Ovary (tissue), 9 donors: ENCODE measurements around the gene EHMT1. TPM values are rescaled to one million over a fixed set of nuclear protein-coding genes. Genes with fewer than 3 reads are reported as not detected.
"Not testable (repeated sequence)": the region's sequence is repeated elsewhere in the genome, so short reads cannot be mapped to it uniquely, and the experiment has no call there.

Source experiments
- DNase-seq, 5 donors: peaks; one replicate each; pipeline ENCODE4 v3.0.0-alpha.2; 2019 to 2020
- H3K27ac ChIP-seq, 2 donors: fragments of 200-600 bp; one replicate each; pipeline versions ENCODE4 v1.5.1 to v1.8.0; 2019 to 2022
- H3K27me3 ChIP-seq: fragments of 200-600 bp; one replicate; pipeline ENCODE4 v1.8.0; 2022
- H3K36me3 ChIP-seq: fragments of 200-600 bp; sonication (generic); one replicate; pipeline ENCODE4 v1.5.1; 2019
- H3K4me1 ChIP-seq: one replicate; pipeline ENCODE4 v1.8.1; 2013; ENCODE audit warnings: mild to moderate bottlenecking, moderate library complexity; ENCODE audit not compliant: insufficient read depth
- H3K4me3 ChIP-seq: fragments of 200-600 bp; sonication (generic); one replicate; pipeline ENCODE4 v1.5.1; 2017
- H3K9me3 ChIP-seq, 2 donors: fragments of 200-600 bp in 1 of 2; sonication (generic) in 1 of 2; one replicate each; pipeline versions ENCODE4 v1.5.1 to v1.8.1; 2013 to 2019; ENCODE audit warnings: mild to moderate bottlenecking in 1 of 2, moderate library complexity in 1 of 2
- EP300 ChIP-seq: sonication (generic); formaldehyde crosslinking; IDR thresholded peaks from one replicate; pipeline ENCODE4 v1.6.1; 2017; ENCODE audit warnings: antibody characterized with exemption
- POLR2A ChIP-seq: fragments of 450-650 bp; IDR thresholded peaks from one replicate; pipeline ENCODE4 v1.6.1; 2017; ENCODE audit warnings: antibody characterized with exemption, mild to moderate bottlenecking, moderate library complexity
- WGBS, 3 donors: extraction: QIAGEN DNeasy Blood & Tissue Kit in 1 of 3; methylation state at CpG; one replicate each; pipeline versions ENCODE4 v1.1.5 to v1.1.7; 2013 to 2017; 5-methylcytosine and 5-hydroxymethylcytosine counted together
- intact Hi-C, 4 donors: fragments of 100-400 bp; cut with DNase I; formaldehyde crosslinking; loops; one replicate each; pipeline versions ENCODE4 v1.11.0 to v1.15.1; 2022 to 2023
- polyA plus RNA-seq, 2 donors: library from polyadenylated mRNA; stranded (reverse); fragments of 200-250 nt in 1 of 2; fragments of 350-450 nt in 1 of 2; fragmentation: Illumina TruSeq in 1 of 2; extraction: RNeasy Lipid Tissue Mini Kit (QIAGEN cat#74804) in 1 of 2; gene quantifications; one replicate each; pipeline ENCODE4 v1.2.3, GENCODE V29; 2013 to 2014
- total RNA-seq, 7 donors: library from RNA; depleted of rRNA in 2 of 7; stranded (reverse); fragments of >200 nt in 2 of 7; fragmentation: NEBNext Ultra II Directional in 3 of 7; extraction: Animal tissue kit (Norgen Biotek cat#: 25700) in 3 of 7; gene quantifications; one replicate each; pipeline versions ENCODE4 v1.1.0 to v1.2.4, GENCODE V29; 2016 to 2023
- TF ChIP-seq, protein P1 (sequence below), 3 donors: fragments of 450-650 bp in 2 of 3; fragments of 200-600 bp in 1 of 3; IDR thresholded peaks; one replicate each; pipeline versions ENCODE4 v1.5.1 to v1.8.0; 2016 to 2022; ENCODE audit warnings: antibody characterized with exemption in 3 of 3, mild to moderate bottlenecking in 1 of 3
- donor health status: DM: no; HTN: no; CAD: no; lungs with moderate emphysema.
- donor health status: DM: no; HTN: no; CAD: no.
- donor health status: Bipolar disorder and iron deficiency.
- donor health status: DM: yes; HTN: yes; CAD: no.
- donor health status: DM: no; HTN: no; CAD: no.
- donor health status: DM: yes; HTN: yes; CAD: no.

EHMT1 gene
- total and polyA plus RNA-seq, 9 donors, result 40.8 to 98.5 (median 77.9) TPM

DNA sequence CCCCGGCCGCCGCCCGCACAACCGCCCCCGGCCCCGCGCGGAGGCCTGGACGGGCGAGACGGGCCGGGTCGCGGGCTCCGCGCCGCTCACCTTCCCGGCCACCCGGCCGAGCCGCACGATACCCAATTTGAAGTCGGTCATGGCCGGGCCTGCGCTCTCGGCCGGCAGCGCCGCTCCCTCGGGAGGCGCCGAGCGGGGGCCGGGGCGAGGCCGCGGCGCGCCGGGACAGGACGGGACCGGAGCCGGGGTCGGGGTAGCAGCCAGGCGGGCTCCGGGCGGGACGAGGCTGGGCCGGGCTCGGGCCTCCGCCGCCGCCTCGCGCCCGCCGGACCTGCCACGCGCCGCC, 28.7 kb upstream of the EHMT1 start:
- WGBS, 3 donors, result 0 to 1% methylated on average over 39 to 61 of the region's 61 CpGs; no CpG with 5 or more reads in 1 of the 3 donors

DNA sequence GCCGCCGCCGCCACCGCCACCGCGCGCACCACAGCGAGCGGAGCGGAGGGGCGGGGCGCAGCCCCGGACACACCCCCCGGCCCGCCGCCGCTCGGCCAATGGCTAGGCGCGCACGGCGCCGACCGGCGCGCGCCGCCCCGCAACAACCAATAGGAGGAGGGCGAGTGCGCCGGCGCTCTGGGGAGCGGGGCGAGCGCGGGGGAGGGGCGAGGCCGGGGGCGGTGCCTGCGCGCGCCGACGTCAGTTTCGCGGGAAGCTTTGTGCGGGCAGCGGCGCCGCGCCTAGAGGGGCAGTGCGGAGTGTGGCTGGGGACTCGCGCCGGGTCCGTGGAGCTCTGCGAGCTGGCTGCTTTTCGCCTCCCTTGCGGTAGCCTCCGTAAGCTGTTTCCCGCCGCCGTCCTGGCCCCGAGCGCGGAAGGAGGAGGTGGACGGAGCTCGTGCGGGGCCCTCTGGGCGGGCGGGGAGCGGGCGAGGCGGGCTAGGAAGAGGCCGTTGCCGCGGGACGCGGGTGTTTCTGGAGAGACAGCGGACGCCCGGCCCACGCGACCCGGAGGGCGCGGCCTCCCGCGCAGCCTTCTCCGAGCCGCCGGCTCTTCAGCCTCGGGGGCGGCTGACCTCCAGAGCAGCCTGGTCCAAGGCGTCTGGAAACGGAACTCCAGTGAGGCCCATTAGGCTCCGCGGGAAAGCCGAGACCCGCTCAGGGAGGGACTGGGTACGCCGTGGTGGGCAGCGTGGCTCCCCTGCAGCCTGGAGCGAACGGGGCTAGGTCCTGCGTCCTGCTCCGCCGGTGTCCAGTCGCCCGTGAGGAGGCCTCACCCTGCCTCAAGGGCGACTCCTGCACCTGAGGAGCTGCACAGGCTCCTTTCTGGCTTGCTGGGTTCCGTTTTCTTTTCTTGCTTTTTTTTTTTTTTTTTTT, 28.1 kb upstream of the EHMT1 start, which contains the start of gene ZMYND19:
Gene ZMYND19 (minus strand): TSS at position 44 of the 915 bp plus-strand sequence. CDS start 249 bp downstream, outside the sequence.
- WGBS, 3 donors, result 1% methylated on average over 52 to 113 of the region's 113 CpGs
- Histone ChIP-seq H3K27ac (peak within 1 kb of the TSS in 1 of 2 donors; percentile 36), H3K27me3 (no peaks in the 10 kb centered on the region), H3K4me1 (peaks cover 9% of the 10 kb centered on the region), H3K36me3 (no peaks in the 10 kb centered on the region), H3K9me3 (no peaks in the 10 kb centered on the region), H3K4me3 (peak within 1 kb of the TSS; percentile 84)
- intact Hi-C loops, result no loop called here
- peak; percentile 88 to 94 (median 92) for DNase-seq
- TF ChIP-seq, protein P1, sequence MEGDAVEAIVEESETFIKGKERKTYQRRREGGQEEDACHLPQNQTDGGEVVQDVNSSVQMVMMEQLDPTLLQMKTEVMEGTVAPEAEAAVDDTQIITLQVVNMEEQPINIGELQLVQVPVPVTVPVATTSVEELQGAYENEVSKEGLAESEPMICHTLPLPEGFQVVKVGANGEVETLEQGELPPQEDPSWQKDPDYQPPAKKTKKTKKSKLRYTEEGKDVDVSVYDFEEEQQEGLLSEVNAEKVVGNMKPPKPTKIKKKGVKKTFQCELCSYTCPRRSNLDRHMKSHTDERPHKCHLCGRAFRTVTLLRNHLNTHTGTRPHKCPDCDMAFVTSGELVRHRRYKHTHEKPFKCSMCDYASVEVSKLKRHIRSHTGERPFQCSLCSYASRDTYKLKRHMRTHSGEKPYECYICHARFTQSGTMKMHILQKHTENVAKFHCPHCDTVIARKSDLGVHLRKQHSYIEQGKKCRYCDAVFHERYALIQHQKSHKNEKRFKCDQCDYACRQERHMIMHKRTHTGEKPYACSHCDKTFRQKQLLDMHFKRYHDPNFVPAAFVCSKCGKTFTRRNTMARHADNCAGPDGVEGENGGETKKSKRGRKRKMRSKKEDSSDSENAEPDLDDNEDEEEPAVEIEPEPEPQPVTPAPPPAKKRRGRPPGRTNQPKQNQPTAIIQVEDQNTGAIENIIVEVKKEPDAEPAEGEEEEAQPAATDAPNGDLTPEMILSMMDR (IDR thresholded peaks at IDR 0.05), result no peak
- TF ChIP-seq EP300, result no peak
- TF ChIP-seq POLR2A, result no peak

More for the DNA sequence above, 28.7 kb upstream of the EHMT1 start:
- TF ChIP-seq POLR2A, result no peak
- no peak for TF ChIP-seq EP300
- TF ChIP-seq, protein P1 (IDR thresholded peaks at IDR 0.05), result no peak
- Histone ChIP-seq H3K36me3 (no peaks in the 10 kb centered on the region), H3K4me3 (peak overlapping the region; percentile 56), H3K27me3 (no peaks in the 10 kb centered on the region), H3K9me3 (no peaks in the 10 kb centered on the region), H3K27ac (no peak overlapping the region), H3K4me1 (peaks cover 9% of the 10 kb centered on the region)
- intact Hi-C loops, result no loop called here
- DNase-seq, result no peak

DNA sequence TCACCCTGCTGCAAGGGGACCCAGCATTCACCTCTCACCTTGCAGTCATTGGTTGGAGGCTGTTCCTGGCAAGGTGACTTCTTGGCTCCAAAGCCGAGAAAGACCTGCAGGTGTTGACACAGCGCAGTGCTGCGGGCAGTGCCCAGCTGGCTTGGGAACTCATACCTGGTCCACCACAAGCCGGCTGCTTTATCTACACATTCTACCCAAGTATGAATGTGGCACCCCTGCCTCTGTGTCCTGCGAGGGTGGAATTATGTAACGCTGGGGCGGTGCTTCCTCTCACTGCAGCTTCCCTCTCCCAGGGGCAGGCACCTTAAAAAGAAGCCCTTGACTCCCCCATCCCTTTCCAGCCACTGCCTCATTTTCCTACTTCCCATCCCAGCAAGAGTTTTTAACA, 26.0 kb upstream of the EHMT1 start:
- no peak for DNase-seq
- TF ChIP-seq, protein P1 (IDR thresholded peaks at IDR 0.05), result no peak
- no peak for TF ChIP-seq EP300
- no peak for TF ChIP-seq POLR2A
- 84 to 87% (median 85%) methylated on average over 7 of the region's 7 CpGs for WGBS, 3 donors
- H3K9me3 ChIP-seq, result no peaks in the 10 kb centered on the region
- peaks cover 9% of the 10 kb centered on the region for H3K4me1 ChIP-seq
- no peak overlapping the region for H3K27ac ChIP-seq
- no peak overlapping the region for H3K4me3 ChIP-seq
- H3K27me3 ChIP-seq, result no peaks in the 10 kb centered on the region
- intact Hi-C loops, result no loop called here
- no peaks in the 10 kb centered on the region for H3K36me3 ChIP-seq

DNA sequence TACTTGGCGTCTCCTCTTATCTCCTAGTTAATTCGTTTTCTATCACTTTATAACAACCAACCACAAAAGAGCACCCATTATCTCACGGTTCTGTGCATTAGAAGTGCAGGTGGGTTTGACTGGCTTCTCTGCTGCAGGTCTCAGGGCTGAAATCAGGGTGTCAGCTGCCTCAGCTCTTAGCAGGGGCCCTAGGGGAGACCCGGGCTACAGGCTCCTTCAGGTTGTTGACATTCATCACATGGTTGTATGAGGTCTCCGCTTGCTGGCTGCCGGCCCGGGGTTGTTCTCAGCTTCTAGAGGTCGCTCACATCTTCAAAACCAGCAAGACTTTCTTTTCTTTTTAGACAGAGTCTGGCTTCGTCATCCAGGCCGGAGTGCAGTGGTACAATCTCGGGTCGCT, 25.6 kb upstream of the EHMT1 start:
- H3K27ac ChIP-seq, result no peak overlapping the region
- DNase-seq, result no peak
- TF ChIP-seq EP300, result no peak
- TF ChIP-seq, protein P1 (IDR thresholded peaks at IDR 0.05), result no peak
- H3K36me3 ChIP-seq, result no peaks in the 10 kb centered on the region
- WGBS, 3 donors, result 66 to 83% (median 70%) methylated on average over 12 of the region's 12 CpGs
- peaks cover 9% of the 10 kb centered on the region for H3K4me1 ChIP-seq
- H3K27me3 ChIP-seq, result no peaks in the 10 kb centered on the region
- intact Hi-C loops, result no loop called here
- no peaks in the 10 kb centered on the region for H3K9me3 ChIP-seq
- no peak overlapping the region for H3K4me3 ChIP-seq

DNA sequence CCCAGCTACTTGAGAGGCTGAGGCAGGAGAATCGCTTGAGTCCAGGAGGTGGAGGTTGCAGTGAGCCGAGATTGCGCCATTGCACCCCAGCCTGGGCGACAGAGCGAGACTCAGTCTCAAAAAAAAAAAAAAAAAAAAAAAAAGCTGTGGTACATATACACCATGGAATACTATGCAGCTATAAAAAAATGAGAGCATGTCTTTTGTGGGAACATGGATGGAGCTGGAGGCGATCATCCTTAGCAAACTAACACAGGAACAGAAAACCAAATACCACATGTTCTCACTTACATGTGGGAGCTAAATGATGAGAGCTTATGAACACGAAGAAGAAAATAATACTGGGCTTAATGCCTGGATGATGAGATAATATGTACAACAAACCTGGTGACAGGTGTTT, 22.2 kb upstream of the EHMT1 start:
- WGBS, 3 donors, result 90 to 95% (median 93%) methylated on average over 7 of the region's 7 CpGs
- H3K27ac ChIP-seq, DNase-seq, H3K4me3 ChIP-seq, H3K27me3 ChIP-seq, intact Hi-C loops, H3K36me3 ChIP-seq, H3K9me3 ChIP-seq, H3K4me1 ChIP-seq: not testable (repeated sequence)
